Measurements from ENCODE around the gene XPNPEP2. TPM values are rescaled to one million over a fixed set of nuclear protein-coding genes. Genes with fewer than 3 reads are reported as not detected.

The XPNPEP2 gene
- total RNA-seq, 3 donors from 2014 or later, result 0.44 to 12.8 (median 3.9) TPM

DNA sequence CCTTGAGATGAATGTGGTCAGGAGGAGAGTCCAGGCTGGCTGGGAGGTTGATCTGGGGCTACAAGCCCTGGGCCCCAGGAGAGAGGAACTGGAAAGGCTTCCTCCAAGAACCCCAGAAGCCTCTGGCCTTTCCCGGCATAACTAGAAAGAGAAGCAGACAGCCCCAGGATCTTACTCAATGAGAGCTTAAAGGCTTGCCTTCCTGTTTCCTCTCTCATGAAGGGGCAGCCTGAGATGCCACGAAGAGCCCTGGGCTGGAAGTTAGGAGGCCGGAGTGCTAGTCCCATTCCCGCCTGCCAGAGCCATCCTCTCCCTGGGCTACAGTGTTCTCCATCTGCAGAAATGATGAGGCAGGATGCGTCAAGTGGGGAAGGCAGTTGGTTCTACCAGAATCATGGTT, 20.1 kb upstream of the XPNPEP2 start:
- TF ChIP-seq POLR2AphosphoS5 (IDR thresholded peaks at IDR 0.05) (no peak), POLR2A (IDR thresholded peaks at IDR 0.05) (no peak)
- TF ChIP-seq, protein P1, sequence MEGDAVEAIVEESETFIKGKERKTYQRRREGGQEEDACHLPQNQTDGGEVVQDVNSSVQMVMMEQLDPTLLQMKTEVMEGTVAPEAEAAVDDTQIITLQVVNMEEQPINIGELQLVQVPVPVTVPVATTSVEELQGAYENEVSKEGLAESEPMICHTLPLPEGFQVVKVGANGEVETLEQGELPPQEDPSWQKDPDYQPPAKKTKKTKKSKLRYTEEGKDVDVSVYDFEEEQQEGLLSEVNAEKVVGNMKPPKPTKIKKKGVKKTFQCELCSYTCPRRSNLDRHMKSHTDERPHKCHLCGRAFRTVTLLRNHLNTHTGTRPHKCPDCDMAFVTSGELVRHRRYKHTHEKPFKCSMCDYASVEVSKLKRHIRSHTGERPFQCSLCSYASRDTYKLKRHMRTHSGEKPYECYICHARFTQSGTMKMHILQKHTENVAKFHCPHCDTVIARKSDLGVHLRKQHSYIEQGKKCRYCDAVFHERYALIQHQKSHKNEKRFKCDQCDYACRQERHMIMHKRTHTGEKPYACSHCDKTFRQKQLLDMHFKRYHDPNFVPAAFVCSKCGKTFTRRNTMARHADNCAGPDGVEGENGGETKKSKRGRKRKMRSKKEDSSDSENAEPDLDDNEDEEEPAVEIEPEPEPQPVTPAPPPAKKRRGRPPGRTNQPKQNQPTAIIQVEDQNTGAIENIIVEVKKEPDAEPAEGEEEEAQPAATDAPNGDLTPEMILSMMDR (IDR thresholded peaks at IDR 0.05), result no peak
- DNase-seq (ENCODE audit: low spot score in 2 of 2), result no peak
- no peak overlapping the region for H3K4me3 ChIP-seq
- H3K4me1 ChIP-seq, result no peaks in the 10 kb centered on the region
- H3K27me3 ChIP-seq, result peaks cover 0 to 42% of the 10 kb centered on the region in 2 donors
- no peak overlapping the region for H3K27ac ChIP-seq
- no peaks in the 10 kb centered on the region for H3K36me3 ChIP-seq
- no peaks in the 10 kb centered on the region for H3K9me3 ChIP-seq
- intact Hi-C loops (cut with DNase I; ENCODE audit: low total_unique reads), result loop anchor here (2.0 kb wide), 2 partner anchors 56 to 66 kb away; no protein-coding TSS in a partner anchor

DNA sequence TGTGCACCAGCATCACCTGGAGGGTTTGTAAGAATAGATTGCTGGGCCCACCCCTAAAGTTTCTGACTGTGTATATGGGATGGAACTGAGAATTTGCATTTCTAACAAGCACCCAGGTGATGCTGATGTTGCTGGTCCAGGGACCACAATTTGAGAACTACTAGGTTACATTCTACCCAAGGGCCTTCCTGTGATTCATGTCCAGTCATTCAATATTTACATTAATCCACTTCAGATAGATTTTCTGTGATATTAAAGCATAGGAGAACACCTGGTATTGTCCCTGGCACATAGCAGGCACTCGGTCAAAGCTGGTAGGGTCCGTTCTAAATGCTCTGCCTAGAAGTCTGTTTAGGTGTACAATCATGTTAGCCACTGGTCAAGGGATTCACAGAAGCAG, 19.5 kb upstream of the XPNPEP2 start:
- Histone ChIP-seq H3K4me1 (no peaks in the 10 kb centered on the region), H3K9me3 (no peaks in the 10 kb centered on the region), H3K27me3 (peaks cover 0 to 42% of the 10 kb centered on the region in 2 donors), H3K27ac (no peak overlapping the region), H3K4me3 (no peak overlapping the region), H3K36me3 (no peaks in the 10 kb centered on the region)
- DNase-seq (ENCODE audit: low spot score in 2 of 2), result no peak
- TF ChIP-seq, protein P1 (IDR thresholded peaks at IDR 0.05), result no peak
- TF ChIP-seq POLR2AphosphoS5 (IDR thresholded peaks at IDR 0.05), result no peak
- no peak for TF ChIP-seq POLR2A (IDR thresholded peaks at IDR 0.05)
- intact Hi-C loops (cut with DNase I; ENCODE audit: low total_unique reads), result loop anchor here (2.0 kb wide), 2 partner anchors 56 to 66 kb away; no protein-coding TSS in a partner anchor

- H3K27ac ChIP-seq, result no peak overlapping the region
- H3K4me1 ChIP-seq, result no peaks in the 10 kb centered on the region
Observed at GRCh38 chrX:129719931-129720530, 18.7 kb upstream of the XPNPEP2 start.

DNA sequence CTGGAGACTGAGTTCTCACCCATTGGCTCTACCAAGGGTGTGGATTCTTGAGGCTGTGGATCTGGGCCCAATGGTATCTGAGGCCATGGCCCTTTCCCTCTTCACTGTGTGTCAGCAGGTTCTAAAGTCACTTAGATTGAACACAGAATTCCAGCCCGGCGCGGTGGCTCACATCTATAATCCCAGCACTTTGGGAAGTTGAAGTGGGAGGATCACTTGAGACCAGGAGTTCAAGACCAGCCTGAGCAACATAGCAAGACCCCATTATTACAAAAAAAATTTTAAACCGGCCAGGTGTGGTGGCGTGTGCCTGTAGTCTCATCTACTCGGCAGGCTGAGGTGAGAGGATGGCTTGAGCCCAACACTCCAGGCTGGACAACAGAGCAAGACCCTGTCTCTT, 18.0 kb upstream of the XPNPEP2 start:
- DNase-seq (ENCODE audit: low spot score in 2 of 2), result no peak
- Histone ChIP-seq H3K4me1 (no peaks in the 10 kb centered on the region), H3K36me3 (no peaks in the 10 kb centered on the region), H3K9me3 (no peaks in the 10 kb centered on the region), H3K4me3 (no peak overlapping the region), H3K27me3 (peaks cover 0 to 45% of the 10 kb centered on the region in 2 donors), H3K27ac (no peak overlapping the region)
- intact Hi-C loops (cut with DNase I; ENCODE audit: low total_unique reads), result no loop called here
- TF ChIP-seq, protein P1 (IDR thresholded peaks at IDR 0.05), result no peak
- TF ChIP-seq POLR2AphosphoS5 (IDR thresholded peaks at IDR 0.05) (no peak), POLR2A (IDR thresholded peaks at IDR 0.05) (no peak)

More at GRCh38 chrX:129719931-129720530, 18.7 kb upstream of the XPNPEP2 start:
- peaks cover 0 to 45% of the 10 kb centered on the region in 2 donors for H3K27me3 ChIP-seq
- intact Hi-C loops (cut with DNase I; ENCODE audit: low total_unique reads), result loop anchor here (2.0 kb wide), 2 partner anchors 57 to 65 kb away; no protein-coding TSS in a partner anchor
- H3K9me3 ChIP-seq, result no peaks in the 10 kb centered on the region
- no peak for TF ChIP-seq POLR2AphosphoS5 (IDR thresholded peaks at IDR 0.05)
- no peak for TF ChIP-seq POLR2A (IDR thresholded peaks at IDR 0.05)
- TF ChIP-seq, protein P1 (IDR thresholded peaks at IDR 0.05), result no peak
- DNase-seq (ENCODE audit: low spot score in 2 of 2), result no peak
- no peaks in the 10 kb centered on the region for H3K36me3 ChIP-seq
- H3K4me3 ChIP-seq, result no peak overlapping the region

GRCh38 chrX:129721414-129721813, 17.4 kb upstream of the XPNPEP2 start:
- Histone ChIP-seq H3K27me3 (peaks cover 0 to 41% of the 10 kb centered on the region in 2 donors), H3K9me3 (no peaks in the 10 kb centered on the region), H3K4me1 (no peaks in the 10 kb centered on the region), H3K4me3 (no peak overlapping the region), H3K36me3 (no peaks in the 10 kb centered on the region), H3K27ac (no peak overlapping the region)
- intact Hi-C loops (cut with DNase I; ENCODE audit: low total_unique reads), result no loop called here
- TF ChIP-seq POLR2AphosphoS5 (IDR thresholded peaks at IDR 0.05) (no peak), POLR2A (IDR thresholded peaks at IDR 0.05) (no peak)
- TF ChIP-seq, protein P1 (IDR thresholded peaks at IDR 0.05), result no peak
- no peak for DNase-seq (ENCODE audit: low spot score in 2 of 2)

Data from breast epithelium (tissue), 4 donors.